Activated CD4-positive, alpha-beta T cell treated with anti-CD3 and anti-CD28 coated beads, Interleukin-2, amount 10 ng/mL, durations not matched to agents 24 days and 14 days (primary cell): ENCODE data around the gene GYPA. TPM values are rescaled to one million over a fixed set of nuclear protein-coding genes. Genes with fewer than 3 reads are reported as not detected.
"Not testable (repeated sequence)": the region's sequence is repeated elsewhere in the genome, so short reads cannot be mapped to it uniquely, and the experiment has no call there.

ENCODE experiments used
- DNase-seq: peaks from one replicate; pipeline ENCODE4 v3.0.0; 2022
- H3K27ac Mint-ChIP-seq: one replicate; pipeline ENCODE4 v1.8.0; 2022; ENCODE audit warnings: mild to moderate bottlenecking, mixed read lengths
- H3K27me3 Mint-ChIP-seq: one replicate; pipeline ENCODE4 v1.8.0; 2022; ENCODE audit warnings: mixed read lengths
- H3K36me3 Mint-ChIP-seq: one replicate; pipeline ENCODE4 v1.8.0; 2022; ENCODE audit warnings: low read depth, mild to moderate bottlenecking, mixed read lengths
- H3K4me1 Mint-ChIP-seq: one replicate; pipeline ENCODE4 v1.8.0; 2021; ENCODE audit warnings: mixed read lengths
- H3K4me3 Mint-ChIP-seq: one replicate; pipeline ENCODE4 v1.8.0; 2022; ENCODE audit warnings: mild to moderate bottlenecking, moderate library complexity, mixed read lengths
- H3K9me3 Mint-ChIP-seq: one replicate; pipeline ENCODE4 v1.8.0; 2021; ENCODE audit warnings: mixed read lengths
- intact Hi-C: fragments of 100-400 bp; cut with micrococcal nuclease; formaldehyde crosslinking; loops from one replicate; pipeline ENCODE4 v1.15.1; 2023
- total RNA-seq: library from RNA; stranded (reverse); gene quantifications from 2 replicates; pipeline ENCODE4 v1.2.3, GENCODE V29; 2022

Gene GYPA
- total RNA-seq, 1 donor from 2014 or later, result not detected

DNA sequence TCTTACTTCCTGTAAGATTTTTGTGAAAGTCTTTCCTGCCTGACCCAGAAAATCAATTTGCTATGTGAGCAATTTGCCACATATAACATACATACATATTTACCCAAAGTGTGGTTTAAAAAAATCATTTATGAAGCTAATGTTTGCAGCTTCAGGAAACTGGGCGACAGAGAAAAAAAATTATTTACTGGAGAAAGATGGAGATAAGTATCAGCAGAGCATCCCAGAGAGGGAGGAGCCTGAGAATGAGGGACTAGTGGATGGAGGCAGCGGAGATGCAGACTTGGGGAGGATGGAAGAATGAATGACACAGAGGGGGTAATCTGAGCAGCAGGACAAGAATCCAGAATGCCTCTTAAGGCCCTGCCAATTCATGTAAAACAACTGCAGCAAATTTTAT lies 975 bp upstream of the GYPA start:
- H3K36me3 Mint-ChIP-seq, result no peaks in the 10 kb centered on the region
- no peaks in the 10 kb centered on the region for H3K9me3 Mint-ChIP-seq
- peaks cover 6% of the 10 kb centered on the region for H3K27me3 Mint-ChIP-seq
- intact Hi-C loops, result no loop called here
- no peak for DNase-seq
- H3K27ac Mint-ChIP-seq, result no peak overlapping the region
- H3K4me3 Mint-ChIP-seq, result no peak overlapping the region
- H3K4me1 Mint-ChIP-seq, result no peaks in the 10 kb centered on the region

DNA sequence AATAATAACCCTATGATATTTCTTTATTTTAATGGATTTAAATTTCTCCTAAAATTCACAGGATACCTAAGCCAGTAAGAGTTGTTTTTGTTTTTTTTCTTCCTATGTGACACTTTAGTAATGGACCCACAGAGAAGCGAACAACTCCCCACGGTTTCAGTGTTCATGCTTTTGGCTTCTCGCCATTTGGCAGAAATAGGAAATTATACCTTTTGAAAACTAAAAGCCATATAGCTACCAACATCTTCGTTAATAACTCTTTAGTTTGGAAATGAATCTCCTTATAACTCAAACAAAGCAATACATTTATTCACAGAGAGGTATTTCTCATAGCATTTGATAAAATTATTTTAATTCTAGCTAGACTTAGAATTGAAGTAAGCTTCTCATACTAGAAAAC lies 527 bp downstream of the GYPA start:
- DNase-seq, intact Hi-C loops, H3K9me3 Mint-ChIP-seq, H3K4me3 Mint-ChIP-seq, H3K4me1 Mint-ChIP-seq, H3K27ac Mint-ChIP-seq, H3K36me3 Mint-ChIP-seq: not testable (repeated sequence)
- peaks cover 12% of the 10 kb centered on the region for H3K27me3 Mint-ChIP-seq

GRCh38 chr4:144139547-144139946 lies 971 bp downstream of the GYPA start:
- H3K36me3 Mint-ChIP-seq, H3K9me3 Mint-ChIP-seq, H3K4me3 Mint-ChIP-seq, H3K27ac Mint-ChIP-seq, H3K4me1 Mint-ChIP-seq, DNase-seq, intact Hi-C loops: not testable (repeated sequence)
- H3K27me3 Mint-ChIP-seq, result peaks cover 13% of the 10 kb centered on the region

GRCh38 chr4:144138239-144138638 lies 2.3 kb downstream of the GYPA start:
- DNase-seq, H3K27ac Mint-ChIP-seq, intact Hi-C loops, H3K9me3 Mint-ChIP-seq, H3K36me3 Mint-ChIP-seq, H3K4me1 Mint-ChIP-seq, H3K4me3 Mint-ChIP-seq: not testable (repeated sequence)
- H3K27me3 Mint-ChIP-seq, result peaks cover 13% of the 10 kb centered on the region

GRCh38 chr4:144137137-144137931 lies 3.2 kb downstream of the GYPA start:
- not testable (repeated sequence) for H3K4me3 Mint-ChIP-seq

DNA sequence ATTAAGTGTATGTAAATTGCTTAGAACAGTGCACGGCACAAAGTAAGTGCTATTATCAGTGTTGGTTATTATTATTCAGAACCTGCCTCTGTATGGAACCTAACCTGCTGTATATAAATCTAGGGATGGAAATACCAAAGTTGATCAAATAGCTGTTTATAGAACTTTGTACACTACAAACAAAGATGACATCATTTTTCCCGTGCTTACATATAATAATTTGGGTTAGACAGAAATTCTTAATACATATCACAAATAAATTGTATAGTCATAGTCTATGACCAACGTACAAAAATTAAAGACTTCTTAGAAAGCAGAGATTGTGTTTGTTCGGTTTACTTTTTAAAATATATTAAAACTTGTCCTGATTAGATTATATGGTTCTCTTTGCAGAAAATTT lies 4.3 kb downstream of the GYPA start:
- H3K27ac Mint-ChIP-seq, H3K9me3 Mint-ChIP-seq, H3K4me1 Mint-ChIP-seq, H3K27me3 Mint-ChIP-seq, intact Hi-C loops, H3K4me3 Mint-ChIP-seq, H3K36me3 Mint-ChIP-seq, DNase-seq: not testable (repeated sequence)

More at GRCh38 chr4:144137137-144137931, 3.2 kb downstream of the GYPA start:
- peaks cover 12% of the 10 kb centered on the region for H3K27me3 Mint-ChIP-seq
- DNase-seq, H3K36me3 Mint-ChIP-seq, H3K4me1 Mint-ChIP-seq, H3K27ac Mint-ChIP-seq, H3K9me3 Mint-ChIP-seq, intact Hi-C loops: not testable (repeated sequence)

GRCh38 chr4:144130167-144130566 lies 10.4 kb downstream of the GYPA start:
- H3K36me3 Mint-ChIP-seq, H3K27me3 Mint-ChIP-seq, H3K4me1 Mint-ChIP-seq, H3K27ac Mint-ChIP-seq, H3K4me3 Mint-ChIP-seq, intact Hi-C loops, DNase-seq, H3K9me3 Mint-ChIP-seq: not testable (repeated sequence)

DNA sequence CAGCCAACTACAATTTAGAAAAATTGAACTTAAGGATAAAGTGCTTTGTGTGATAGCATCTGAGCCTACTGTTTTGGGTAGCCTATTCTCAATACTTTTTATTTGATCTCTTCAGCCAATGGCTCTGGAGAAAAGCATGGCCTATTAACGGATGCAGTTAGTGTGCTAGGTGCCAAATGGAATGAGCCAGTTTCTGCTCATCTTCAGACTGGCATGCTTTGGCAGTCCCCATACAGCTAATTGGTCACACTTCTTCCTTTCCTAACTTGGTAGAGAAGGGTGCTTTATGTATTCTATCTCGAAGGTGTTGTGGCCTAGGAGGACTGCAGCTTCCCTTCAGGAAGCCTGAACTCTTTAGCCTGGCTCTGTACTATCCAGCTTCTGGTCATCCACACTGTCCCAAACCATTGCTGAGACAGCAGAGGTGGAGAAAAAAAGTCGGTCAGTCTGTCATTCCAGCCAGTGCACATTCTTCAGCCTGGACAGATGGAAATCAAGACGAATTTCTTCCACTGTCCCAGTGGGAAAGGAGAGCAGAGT lies 11.1 kb downstream of the GYPA start:
- intact Hi-C loops, H3K36me3 Mint-ChIP-seq, H3K4me3 Mint-ChIP-seq, DNase-seq, H3K4me1 Mint-ChIP-seq, H3K27me3 Mint-ChIP-seq, H3K9me3 Mint-ChIP-seq, H3K27ac Mint-ChIP-seq: not testable (repeated sequence)

- intact Hi-C loops, H3K27ac Mint-ChIP-seq, H3K27me3 Mint-ChIP-seq, H3K36me3 Mint-ChIP-seq, H3K4me3 Mint-ChIP-seq, H3K9me3 Mint-ChIP-seq, DNase-seq, H3K4me1 Mint-ChIP-seq: not testable (repeated sequence)
Observed at GRCh38 chr4:144128709-144129320, 11.7 kb downstream of the GYPA start.

DNA sequence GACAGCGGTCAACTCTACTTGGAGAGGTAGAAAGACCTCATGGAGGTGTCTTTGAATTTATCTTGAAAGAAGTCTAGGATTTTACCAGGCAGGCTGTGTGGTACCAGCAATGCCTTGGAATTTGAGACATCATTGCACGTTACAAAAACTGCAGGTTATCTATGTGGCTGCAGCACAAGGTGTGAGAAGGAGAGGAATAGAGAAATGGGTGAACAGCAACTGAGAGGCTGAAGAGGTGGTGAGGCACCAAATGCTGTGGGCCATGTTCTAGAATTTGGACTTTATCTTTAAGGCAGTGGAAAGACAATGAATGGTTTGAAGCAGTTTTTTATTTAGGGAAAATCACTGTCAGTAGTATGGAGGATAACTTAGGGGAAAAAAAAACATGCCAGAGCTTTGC lies 15.4 kb downstream of the GYPA start:
- H3K27me3 Mint-ChIP-seq, H3K9me3 Mint-ChIP-seq, H3K4me1 Mint-ChIP-seq, H3K4me3 Mint-ChIP-seq, DNase-seq, H3K36me3 Mint-ChIP-seq, intact Hi-C loops, H3K27ac Mint-ChIP-seq: not testable (repeated sequence)

GRCh38 chr4:144123982-144124635 lies 16.4 kb downstream of the GYPA start:
- not testable (repeated sequence) for H3K4me1 Mint-ChIP-seq, H3K9me3 Mint-ChIP-seq, H3K36me3 Mint-ChIP-seq, H3K27me3 Mint-ChIP-seq, H3K27ac Mint-ChIP-seq, DNase-seq, H3K4me3 Mint-ChIP-seq
- intact Hi-C loops, result loop anchor here (5.0 kb wide), 1 partner anchor 242 kb away; no protein-coding TSS in a partner anchor

DNA sequence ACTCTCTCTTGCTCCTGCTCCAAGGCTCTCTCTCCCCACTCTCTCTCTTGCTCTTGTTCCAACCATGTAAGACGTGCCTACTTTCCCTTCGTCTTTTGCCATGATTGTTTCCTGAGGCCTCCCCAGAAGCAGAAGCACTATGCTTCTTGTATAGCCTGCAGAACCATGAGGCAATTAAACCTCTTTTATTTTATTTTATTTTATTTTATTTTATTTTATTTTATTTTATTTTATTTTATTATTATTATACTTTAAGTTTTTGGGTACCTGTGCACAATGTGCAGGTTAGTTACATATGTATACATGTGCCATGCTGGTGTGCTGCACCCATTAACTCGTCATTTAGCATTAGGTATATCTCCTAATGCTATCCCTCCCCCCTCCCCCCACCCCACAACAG lies 17.2 kb downstream of the GYPA start:
- not testable (repeated sequence) for H3K4me3 Mint-ChIP-seq, DNase-seq, H3K27me3 Mint-ChIP-seq, H3K9me3 Mint-ChIP-seq, H3K36me3 Mint-ChIP-seq, H3K4me1 Mint-ChIP-seq, H3K27ac Mint-ChIP-seq
- intact Hi-C loops, result loop anchor here (5.0 kb wide), 1 partner anchor 241 kb away; no protein-coding TSS in a partner anchor

DNA sequence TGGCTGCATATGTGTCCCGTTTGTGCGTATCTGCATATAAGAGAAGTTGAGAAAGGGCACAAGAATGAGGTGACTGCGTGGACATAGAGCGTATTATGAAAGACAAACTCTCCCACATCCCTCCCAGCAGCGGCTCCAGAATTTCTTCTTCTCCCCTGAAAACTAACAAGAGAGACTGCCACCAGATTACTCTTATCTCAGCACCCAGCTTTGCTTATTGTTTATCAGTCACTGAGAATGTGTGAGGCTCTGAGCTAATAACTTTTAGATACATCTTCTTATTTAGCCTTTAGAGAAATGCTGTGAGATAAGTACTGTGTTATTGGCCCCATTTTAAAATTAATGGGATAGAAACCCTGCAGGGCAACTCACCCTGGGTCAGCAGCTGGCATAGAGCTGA lies 20.8 kb downstream of the GYPA start:
- not testable (repeated sequence) for DNase-seq, H3K36me3 Mint-ChIP-seq, H3K27me3 Mint-ChIP-seq, H3K9me3 Mint-ChIP-seq, H3K4me3 Mint-ChIP-seq, H3K4me1 Mint-ChIP-seq, H3K27ac Mint-ChIP-seq
- intact Hi-C loops, result loop anchor here (5.0 kb wide), 1 partner anchor 237 kb away; no protein-coding TSS in a partner anchor

- no peaks in the 10 kb centered on the region for H3K4me1 Mint-ChIP-seq
- H3K36me3 Mint-ChIP-seq, result no peaks in the 10 kb centered on the region
- intact Hi-C loops, result no loop called here
- no peaks in the 10 kb centered on the region for H3K9me3 Mint-ChIP-seq
- no peak for DNase-seq
- H3K27me3 Mint-ChIP-seq, result peaks cover 2% of the 10 kb centered on the region
- H3K27ac Mint-ChIP-seq, result no peak overlapping the region
- H3K4me3 Mint-ChIP-seq, result no peak overlapping the region
Observed at GRCh38 chr4:144115519-144115918, 25.0 kb downstream of the GYPA start.
